ENCODE measurements around the gene MIER1.
"Not testable (repeated sequence)": the region's sequence is repeated elsewhere in the genome, so short reads cannot be mapped to it uniquely, and the experiment has no call there.

MIER1 gene

GRCh38 chr1:66966188-66966873 is 41.5 kb downstream of the MIER1 start:
- peaks cover 67% of the 10 kb centered on the region for H3K36me3 ChIP-seq (ENCODE audit: control insufficient read depth, insufficient read depth, low read length)
- not testable (repeated sequence) for H3K4me1 ChIP-seq (ENCODE audit: control insufficient read depth, insufficient read depth, low read length)

GRCh38 chr1:66968574-66968973 is 43.8 kb downstream of the MIER1 start:
- Histone ChIP-seq H3K4me3 (ENCODE audit: low read depth, low read length) (no peak overlapping the region), H3K9me3 (ENCODE audit: control insufficient read depth, insufficient read depth, low read length) (no peaks in the 10 kb centered on the region), H3K27me3 (ENCODE audit: control insufficient read depth, insufficient read depth, low read length) (no peaks in the 10 kb centered on the region), H3K4me1 (ENCODE audit: control insufficient read depth, insufficient read depth, low read length) (no peaks in the 10 kb centered on the region), H3K36me3 (ENCODE audit: control insufficient read depth, insufficient read depth, low read length) (peaks cover 64% of the 10 kb centered on the region), H3K27ac (ENCODE audit: low read depth, low read length) (no peak overlapping the region), H3K9ac (ENCODE audit: low read depth, low read length) (no peak overlapping the region)

More at GRCh38 chr1:66966188-66966873, 41.5 kb downstream of the MIER1 start:
- H3K9ac ChIP-seq (ENCODE audit: low read depth, low read length); H3K4me3 ChIP-seq (ENCODE audit: low read depth, low read length); H3K27ac ChIP-seq (ENCODE audit: low read depth, low read length); H3K9me3 ChIP-seq (ENCODE audit: control insufficient read depth, insufficient read depth, low read length); H3K27me3 ChIP-seq (ENCODE audit: control insufficient read depth, insufficient read depth, low read length): not testable (repeated sequence)

DNA sequence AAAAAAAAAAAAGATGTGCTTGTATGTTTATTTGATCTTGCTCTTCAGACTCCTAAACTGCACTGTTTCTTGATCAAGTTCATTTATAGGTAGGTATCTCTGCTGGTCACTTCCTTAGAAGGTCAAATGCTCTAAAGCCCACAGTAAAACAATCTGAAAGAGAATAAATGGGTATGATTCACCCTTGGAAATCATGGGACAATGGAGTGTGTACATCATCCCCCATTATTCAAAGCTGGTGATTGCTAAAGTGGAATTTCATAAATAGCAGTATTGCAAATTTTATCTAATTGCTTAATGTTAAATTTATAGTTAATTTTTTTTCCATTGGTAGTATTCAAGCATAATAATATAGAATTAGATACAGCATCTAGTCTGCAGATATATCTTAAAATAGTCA is 53.4 kb downstream of the MIER1 start:
- Histone ChIP-seq H3K4me1 (ENCODE audit: control insufficient read depth, insufficient read depth, low read length) (no peaks in the 10 kb centered on the region), H3K9me3 (ENCODE audit: control insufficient read depth, insufficient read depth, low read length) (no peaks in the 10 kb centered on the region), H3K4me3 (ENCODE audit: low read depth, low read length) (no peak overlapping the region), H3K27me3 (ENCODE audit: control insufficient read depth, insufficient read depth, low read length) (no peaks in the 10 kb centered on the region), H3K36me3 (ENCODE audit: control insufficient read depth, insufficient read depth, low read length) (peaks cover 88% of the 10 kb centered on the region), H3K9ac (ENCODE audit: low read depth, low read length) (no peak overlapping the region), H3K27ac (ENCODE audit: low read depth, low read length) (no peak overlapping the region)

GRCh38 chr1:66979621-66980020 is 54.8 kb downstream of the MIER1 start:
- not testable (repeated sequence) for H3K4me3 ChIP-seq (ENCODE audit: low read depth, low read length); H3K9me3 ChIP-seq (ENCODE audit: control insufficient read depth, insufficient read depth, low read length); H3K27me3 ChIP-seq (ENCODE audit: control insufficient read depth, insufficient read depth, low read length); H3K4me1 ChIP-seq (ENCODE audit: control insufficient read depth, insufficient read depth, low read length); H3K27ac ChIP-seq (ENCODE audit: low read depth, low read length); H3K9ac ChIP-seq (ENCODE audit: low read depth, low read length)
- H3K36me3 ChIP-seq (ENCODE audit: control insufficient read depth, insufficient read depth, low read length) = peaks cover 89% of the 10 kb centered on the region

GRCh38 chr1:66980745-66981367 is 56.1 kb downstream of the MIER1 start:
- peaks cover 91% of the 10 kb centered on the region for H3K36me3 ChIP-seq (ENCODE audit: control insufficient read depth, insufficient read depth, low read length)
- H3K9ac ChIP-seq (ENCODE audit: low read depth, low read length) = no peak overlapping the region
- no peaks in the 10 kb centered on the region for H3K4me1 ChIP-seq (ENCODE audit: control insufficient read depth, insufficient read depth, low read length)
- H3K4me3 ChIP-seq (ENCODE audit: low read depth, low read length) = no peak overlapping the region
- no peaks in the 10 kb centered on the region for H3K27me3 ChIP-seq (ENCODE audit: control insufficient read depth, insufficient read depth, low read length)
- H3K9me3 ChIP-seq (ENCODE audit: control insufficient read depth, insufficient read depth, low read length) = no peaks in the 10 kb centered on the region
- H3K27ac ChIP-seq (ENCODE audit: low read depth, low read length) = no peak overlapping the region

GRCh38 chr1:66981679-66982078 is 56.9 kb downstream of the MIER1 start:
- no peak overlapping the region for H3K4me3 ChIP-seq (ENCODE audit: low read depth, low read length)
- H3K9me3 ChIP-seq (ENCODE audit: control insufficient read depth, insufficient read depth, low read length) = no peaks in the 10 kb centered on the region
- peaks cover 93% of the 10 kb centered on the region for H3K36me3 ChIP-seq (ENCODE audit: control insufficient read depth, insufficient read depth, low read length)
- no peaks in the 10 kb centered on the region for H3K27me3 ChIP-seq (ENCODE audit: control insufficient read depth, insufficient read depth, low read length)
- no peak overlapping the region for H3K27ac ChIP-seq (ENCODE audit: low read depth, low read length)
- no peak overlapping the region for H3K9ac ChIP-seq (ENCODE audit: low read depth, low read length)
- H3K4me1 ChIP-seq (ENCODE audit: control insufficient read depth, insufficient read depth, low read length) = no peaks in the 10 kb centered on the region

- Histone ChIP-seq H3K36me3 (ENCODE audit: control insufficient read depth, insufficient read depth, low read length) (peaks cover 94% of the 10 kb centered on the region), H3K27me3 (ENCODE audit: control insufficient read depth, insufficient read depth, low read length) (no peaks in the 10 kb centered on the region), H3K27ac (ENCODE audit: low read depth, low read length) (no peak overlapping the region), H3K9me3 (ENCODE audit: control insufficient read depth, insufficient read depth, low read length) (no peaks in the 10 kb centered on the region), H3K9ac (ENCODE audit: low read depth, low read length) (no peak overlapping the region), H3K4me3 (ENCODE audit: low read depth, low read length) (no peak overlapping the region), H3K4me1 (ENCODE audit: control insufficient read depth, insufficient read depth, low read length) (no peaks in the 10 kb centered on the region)
Measured at GRCh38 chr1:66982561-66983260, 57.9 kb downstream of the MIER1 start.

- no peak overlapping the region for H3K9ac ChIP-seq (ENCODE audit: low read depth, low read length)
- H3K36me3 ChIP-seq (ENCODE audit: control insufficient read depth, insufficient read depth, low read length) = peaks cover 93% of the 10 kb centered on the region
- no peaks in the 10 kb centered on the region for H3K27me3 ChIP-seq (ENCODE audit: control insufficient read depth, insufficient read depth, low read length)
- no peak overlapping the region for H3K4me3 ChIP-seq (ENCODE audit: low read depth, low read length)
- no peak overlapping the region for H3K27ac ChIP-seq (ENCODE audit: low read depth, low read length)
- no peaks in the 10 kb centered on the region for H3K9me3 ChIP-seq (ENCODE audit: control insufficient read depth, insufficient read depth, low read length)
- no peaks in the 10 kb centered on the region for H3K4me1 ChIP-seq (ENCODE audit: control insufficient read depth, insufficient read depth, low read length)
Measured at GRCh38 chr1:66984491-66984890, 59.7 kb downstream of the MIER1 start.

DNA sequence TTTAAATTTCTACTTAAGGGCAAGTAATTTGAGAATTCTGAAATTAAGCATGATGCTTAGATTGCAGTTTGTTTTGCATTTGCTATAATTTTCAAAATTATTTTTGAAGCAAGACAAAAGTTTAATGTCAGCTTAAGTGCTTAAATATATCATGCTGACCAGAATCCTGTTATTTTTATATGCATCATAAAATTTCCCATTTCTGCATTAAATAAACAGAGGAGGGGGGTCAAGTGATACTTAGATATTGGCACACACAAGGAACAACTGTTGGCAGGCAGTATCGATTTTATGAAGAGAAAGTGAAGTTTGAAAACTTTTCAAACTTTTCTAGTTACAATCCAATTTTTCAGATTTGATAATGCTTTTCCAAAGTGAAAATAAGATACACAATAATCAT is 61.0 kb downstream of the MIER1 start:
- Histone ChIP-seq H3K27ac (ENCODE audit: low read depth, low read length) (no peak overlapping the region), H3K36me3 (ENCODE audit: control insufficient read depth, insufficient read depth, low read length) (peaks cover 81% of the 10 kb centered on the region), H3K4me1 (ENCODE audit: control insufficient read depth, insufficient read depth, low read length) (no peaks in the 10 kb centered on the region)

GRCh38 chr1:66993076-66993475 is 68.3 kb downstream of the MIER1 start:
- H3K9me3 ChIP-seq (ENCODE audit: control insufficient read depth, insufficient read depth, low read length) = no peaks in the 10 kb centered on the region
- peaks cover 12% of the 10 kb centered on the region for H3K36me3 ChIP-seq (ENCODE audit: control insufficient read depth, insufficient read depth, low read length)
- H3K4me3 ChIP-seq (ENCODE audit: low read depth, low read length) = no peak overlapping the region
- H3K4me1 ChIP-seq (ENCODE audit: control insufficient read depth, insufficient read depth, low read length) = no peaks in the 10 kb centered on the region
- no peaks in the 10 kb centered on the region for H3K27me3 ChIP-seq (ENCODE audit: control insufficient read depth, insufficient read depth, low read length)
- H3K27ac ChIP-seq (ENCODE audit: low read depth, low read length) = no peak overlapping the region
- no peak overlapping the region for H3K9ac ChIP-seq (ENCODE audit: low read depth, low read length)

More for the DNA sequence above, 61.0 kb downstream of the MIER1 start:
- no peak overlapping the region for H3K4me3 ChIP-seq (ENCODE audit: low read depth, low read length)
- H3K27me3 ChIP-seq (ENCODE audit: control insufficient read depth, insufficient read depth, low read length) = no peaks in the 10 kb centered on the region
- H3K9me3 ChIP-seq (ENCODE audit: control insufficient read depth, insufficient read depth, low read length) = no peaks in the 10 kb centered on the region
- H3K9ac ChIP-seq (ENCODE audit: low read depth, low read length) = no peak overlapping the region

GRCh38 chr1:66996018-66996682 is 71.4 kb downstream of the MIER1 start:
- Histone ChIP-seq H3K9ac (ENCODE audit: low read depth, low read length) (no peak overlapping the region), H3K9me3 (ENCODE audit: control insufficient read depth, insufficient read depth, low read length) (no peaks in the 10 kb centered on the region), H3K27ac (ENCODE audit: low read depth, low read length) (no peak overlapping the region), H3K36me3 (ENCODE audit: control insufficient read depth, insufficient read depth, low read length) (no peaks in the 10 kb centered on the region), H3K4me1 (ENCODE audit: control insufficient read depth, insufficient read depth, low read length) (no peaks in the 10 kb centered on the region), H3K4me3 (ENCODE audit: low read depth, low read length) (no peak overlapping the region), H3K27me3 (ENCODE audit: control insufficient read depth, insufficient read depth, low read length) (no peaks in the 10 kb centered on the region)
